A673 (cell line): ENCODE data around the gene PLEKHA3.

Experiments
- CTCF ChIP-seq: fragments of 300-800, 200-600 bp; sonication (generic); conservative IDR thresholded peaks from 2 replicates; pipeline ENCODE4 v1.5.1; 2017; ENCODE audit warnings: low read depth, mild to moderate bottlenecking, antibody characterized with exemption, low read length, moderate library complexity, mixed read lengths
- EZH2 ChIP-seq: fragments of 200-600 bp; sonication (generic); IDR thresholded peaks from 2 replicates; pipeline ENCODE4 v1.6.1; 2017; ENCODE audit warnings: borderline replicate concordance, low read depth, mild to moderate bottlenecking, mixed read lengths, antibody characterized with exemption, low read length; ENCODE audit not compliant: poor library complexity, severe bottlenecking

GRCh38 chr2:178527592-178527991, 47.3 kb downstream of the PLEKHA3 start:
- TF ChIP-seq CTCF (no peak), EZH2 (no peak)
